Measurements from ENCODE around the gene PCDHGC5. TPM values are rescaled to one million over a fixed set of nuclear protein-coding genes. Genes with fewer than 3 reads are reported as not detected.

Gene PCDHGC5
- total RNA-seq, result under 0.01 and 0.40 TPM in 2 replicates

DNA sequence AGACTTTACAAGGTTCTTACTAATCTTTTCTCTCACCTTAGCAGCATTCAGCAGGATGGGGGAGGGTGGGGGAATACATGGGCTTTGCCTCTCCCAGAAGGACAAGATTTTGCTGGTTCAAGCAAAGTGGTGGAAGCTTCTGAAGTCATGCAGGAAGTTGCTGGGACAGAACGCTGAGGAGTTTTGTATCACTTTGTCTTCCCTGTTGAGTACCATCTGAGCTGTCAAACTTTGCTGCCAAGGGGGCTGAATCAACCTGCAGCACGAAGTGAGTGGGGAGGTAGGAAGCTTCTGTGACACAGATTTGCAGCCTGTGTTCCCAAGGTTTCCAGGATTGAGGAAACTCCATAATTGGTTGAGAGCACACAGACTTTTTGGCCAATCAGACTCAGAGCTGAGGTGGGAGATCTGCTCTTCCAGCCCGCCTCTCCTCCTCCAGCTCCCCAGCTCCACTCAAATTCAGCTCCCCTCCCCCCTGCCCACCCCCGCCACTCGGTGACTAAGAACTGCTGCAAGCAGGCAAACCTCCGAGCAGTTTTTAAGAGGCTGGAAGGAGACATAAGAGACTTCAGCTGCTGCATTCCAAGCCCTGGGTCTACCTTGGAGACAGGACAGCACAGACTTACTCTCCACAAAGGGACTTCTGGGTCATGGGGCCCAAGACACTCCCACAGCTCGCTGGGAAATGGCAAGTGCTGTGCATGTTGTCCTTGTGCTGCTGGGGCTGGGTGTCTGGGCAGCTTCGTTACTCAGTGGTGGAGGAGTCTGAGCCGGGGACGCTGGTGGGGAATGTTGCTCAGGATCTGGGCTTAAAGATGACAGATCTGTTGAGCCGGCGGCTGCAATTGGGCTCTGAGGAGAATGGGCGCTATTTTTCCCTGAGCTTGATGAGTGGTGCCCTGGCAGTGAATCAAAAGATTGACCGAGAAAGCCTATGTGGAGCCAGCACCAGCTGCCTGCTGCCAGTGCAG is at the start of gene PCDHGC5:
Gene PCDHGC5 (plus strand): TSS at position 491 of the 971 bp plus-strand sequence. CDS start 160 bp downstream, at position 651.
- no peak for DNase-seq (ENCODE audit: low read depth in 2 of 2)

DNA sequence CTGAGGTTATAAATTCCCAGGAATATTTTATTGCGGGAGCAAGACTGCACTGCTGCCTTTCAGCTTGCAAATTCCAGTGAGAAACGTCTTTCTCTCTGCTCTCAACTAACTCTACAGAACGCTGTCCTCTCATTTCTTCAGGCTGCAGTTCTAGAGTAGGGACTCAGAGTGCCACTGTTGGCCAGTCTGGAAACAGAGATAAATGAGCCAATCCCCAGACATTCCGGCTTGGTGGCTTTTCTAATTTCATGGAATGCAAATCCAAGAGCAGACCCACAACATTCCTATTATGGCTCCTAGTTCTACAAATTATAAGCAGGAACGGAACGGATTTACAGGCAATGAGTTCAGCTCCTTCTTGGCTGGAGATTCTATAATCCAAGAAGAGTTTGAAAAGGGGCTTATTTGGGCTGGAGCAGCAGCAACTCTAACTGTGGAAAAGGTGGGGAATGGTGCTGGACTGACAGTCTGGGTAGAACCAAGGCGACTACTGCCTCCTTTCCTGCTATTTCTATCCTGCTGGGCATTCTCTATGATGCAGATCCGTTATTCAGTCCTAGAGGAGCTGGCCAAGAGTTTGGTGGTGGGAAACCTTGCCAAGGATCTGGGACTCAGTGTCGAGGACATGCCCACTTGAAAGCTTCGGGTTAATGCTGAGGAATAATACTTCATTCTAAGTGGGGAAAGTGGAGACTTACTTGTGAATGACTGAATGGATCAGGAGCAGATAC is 49.3 kb upstream of the PCDHGC5 start:
- no peak for DNase-seq (ENCODE audit: low read depth in 2 of 2)

DNA sequence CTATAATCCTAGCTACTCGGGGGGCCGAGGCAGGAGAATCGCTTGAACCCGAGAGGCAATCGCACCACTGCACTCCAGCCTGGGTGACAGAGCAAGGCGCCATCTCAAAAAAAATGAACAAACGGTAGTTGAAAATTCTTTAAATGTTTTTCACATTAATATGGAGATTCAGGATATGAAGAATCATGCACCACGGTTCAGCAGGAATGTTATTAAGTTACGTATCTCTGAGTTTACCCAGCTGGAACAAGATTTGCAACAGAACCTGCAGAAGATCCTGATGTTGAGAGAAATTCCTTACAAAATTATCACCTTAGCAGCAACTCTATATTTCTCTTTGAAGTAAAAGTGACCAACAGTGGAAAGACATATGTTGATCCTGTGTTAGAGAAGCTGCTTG is 48.5 kb upstream of the PCDHGC5 start:
- DNase-seq (ENCODE audit: low read depth in 2 of 2), result no peak

DNA sequence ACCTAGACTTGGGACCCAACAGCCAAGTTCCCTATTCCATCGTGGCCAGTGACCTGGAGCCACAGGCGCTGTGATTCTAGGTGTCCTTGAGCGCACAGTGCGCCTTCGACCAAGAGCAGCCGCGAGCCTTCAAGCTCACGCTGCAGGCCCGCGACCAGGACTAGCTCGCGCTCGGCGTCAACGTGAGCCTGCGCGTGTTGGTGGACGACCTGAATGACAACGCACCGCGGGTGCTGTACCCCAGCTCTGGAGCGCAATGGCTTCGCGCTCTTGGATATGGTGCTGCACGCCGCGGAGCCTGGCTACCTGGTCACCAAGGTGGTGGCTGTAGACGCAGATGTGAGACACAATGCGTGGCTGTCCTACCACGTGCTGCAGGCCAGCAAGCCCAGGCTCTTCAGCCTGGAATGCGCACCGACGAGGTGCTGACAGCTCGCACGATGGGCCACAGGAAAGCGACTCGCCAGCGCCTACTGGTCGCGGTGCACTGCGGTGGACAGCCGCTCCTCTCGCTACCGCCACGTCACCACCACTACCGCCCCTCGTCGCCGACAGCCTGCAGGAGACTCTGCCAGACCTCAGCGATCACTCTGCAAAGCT is 47.2 kb upstream of the PCDHGC5 start:
- DNase-seq (ENCODE audit: low read depth in 2 of 2), result no peak

DNA sequence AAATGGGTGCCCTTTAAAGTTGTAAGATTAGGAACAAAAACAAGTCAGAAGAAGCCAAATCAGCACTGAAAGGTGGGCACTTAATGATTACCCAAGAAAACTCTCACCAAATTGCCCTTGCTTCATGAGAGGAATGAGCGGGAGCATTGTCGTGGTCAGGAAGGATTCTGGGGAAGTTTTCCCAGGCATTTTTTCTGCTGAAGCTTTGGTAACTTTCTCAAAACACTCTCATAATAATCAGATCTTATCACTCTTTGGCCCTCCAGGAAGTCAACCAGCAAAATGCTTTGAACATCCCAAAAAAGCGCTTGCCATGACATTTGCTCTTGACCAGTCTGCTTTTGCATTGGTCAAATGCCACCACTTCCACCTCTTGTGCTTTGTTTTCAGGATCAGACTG is 23.5 kb upstream of the PCDHGC5 start:
- no peak for DNase-seq (ENCODE audit: low read depth in 2 of 2)

DNA sequence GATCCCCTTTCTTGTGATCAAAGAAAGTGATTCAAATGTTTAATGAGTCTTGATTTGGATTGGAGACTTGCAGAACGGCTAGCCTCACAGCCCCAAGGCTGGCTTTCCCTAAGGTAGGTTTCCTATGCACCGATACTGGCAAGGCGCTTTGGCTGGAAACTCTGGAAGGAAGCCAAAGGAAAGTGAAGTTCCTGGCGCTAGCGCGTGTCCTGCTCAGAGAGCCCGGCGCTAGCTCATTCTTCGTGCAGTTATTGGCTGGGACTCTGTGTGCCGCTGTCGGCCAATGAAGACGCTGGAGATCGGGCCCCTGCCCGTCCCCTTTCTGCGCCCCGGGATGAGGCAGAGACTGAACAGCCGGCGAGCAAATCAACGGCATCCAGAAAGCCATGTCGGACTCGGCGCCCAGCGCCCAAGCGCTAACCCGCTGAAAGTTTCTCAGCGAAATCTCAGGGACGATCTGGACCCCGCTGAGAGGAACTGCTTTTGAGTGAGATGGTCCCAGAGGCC is 13.2 kb upstream of the PCDHGC5 start, which contains the start of gene PCDHGC3:
Gene PCDHGC3 (plus strand): TSS at position 342 of the 507 bp plus-strand sequence. CDS start 151 bp downstream, at position 493.
- peak; percentile 94 to 96 for DNase-seq (ENCODE audit: low read depth in 2 of 2)

DNA sequence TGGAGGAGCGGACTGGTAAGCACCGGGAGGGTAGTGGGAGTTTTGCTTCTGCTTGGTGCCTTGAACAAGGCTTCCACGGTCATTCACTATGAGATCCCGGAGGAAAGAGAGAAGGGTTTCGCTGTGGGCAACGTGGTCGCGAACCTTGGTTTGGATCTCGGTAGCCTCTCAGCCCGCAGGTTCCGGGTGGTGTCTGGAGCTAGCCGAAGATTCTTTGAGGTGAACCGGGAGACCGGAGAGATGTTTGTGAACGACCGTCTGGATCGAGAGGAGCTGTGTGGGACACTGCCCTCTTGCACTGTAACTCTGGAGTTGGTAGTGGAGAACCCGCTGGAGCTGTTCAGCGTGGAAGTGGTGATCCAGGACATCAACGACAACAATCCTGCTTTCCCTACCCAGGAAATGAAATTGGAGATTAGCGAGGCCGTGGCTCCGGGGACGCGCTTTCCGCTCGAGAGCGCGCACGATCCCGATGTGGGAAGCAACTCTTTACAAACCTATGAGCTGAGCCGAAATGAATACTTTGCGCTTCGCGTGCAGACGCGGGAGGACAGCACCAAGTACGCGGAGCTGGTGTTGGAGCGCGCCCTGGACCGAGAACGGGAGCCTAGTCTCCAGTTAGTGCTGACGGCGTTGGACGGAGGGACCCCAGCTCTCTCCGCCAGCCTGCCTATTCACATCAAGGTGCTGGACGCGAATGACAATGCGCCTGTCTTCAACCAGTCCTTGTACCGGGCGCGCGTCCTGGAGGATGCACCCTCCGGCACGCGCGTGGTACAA is 12.6 kb upstream of the PCDHGC5 start:
- DNase-seq (ENCODE audit: low read depth in 2 of 2), result peak; percentile 74 to 81

DNA sequence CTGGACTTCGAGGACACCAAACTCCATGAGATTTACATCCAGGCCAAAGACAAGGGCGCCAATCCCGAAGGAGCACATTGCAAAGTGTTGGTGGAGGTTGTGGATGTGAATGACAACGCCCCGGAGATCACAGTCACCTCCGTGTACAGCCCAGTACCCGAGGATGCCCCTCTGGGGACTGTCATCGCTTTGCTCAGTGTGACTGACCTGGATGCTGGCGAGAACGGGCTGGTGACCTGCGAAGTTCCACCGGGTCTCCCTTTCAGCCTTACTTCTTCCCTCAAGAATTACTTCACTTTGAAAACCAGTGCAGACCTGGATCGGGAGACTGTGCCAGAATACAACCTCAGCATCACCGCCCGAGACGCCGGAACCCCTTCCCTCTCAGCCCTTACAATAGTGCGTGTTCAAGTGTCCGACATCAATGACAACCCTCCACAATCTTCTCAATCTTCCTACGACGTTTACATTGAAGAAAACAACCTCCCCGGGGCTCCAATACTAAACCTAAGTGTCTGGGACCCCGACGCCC is 11.8 kb upstream of the PCDHGC5 start:
- no peak for DNase-seq (ENCODE audit: low read depth in 2 of 2)

DNA sequence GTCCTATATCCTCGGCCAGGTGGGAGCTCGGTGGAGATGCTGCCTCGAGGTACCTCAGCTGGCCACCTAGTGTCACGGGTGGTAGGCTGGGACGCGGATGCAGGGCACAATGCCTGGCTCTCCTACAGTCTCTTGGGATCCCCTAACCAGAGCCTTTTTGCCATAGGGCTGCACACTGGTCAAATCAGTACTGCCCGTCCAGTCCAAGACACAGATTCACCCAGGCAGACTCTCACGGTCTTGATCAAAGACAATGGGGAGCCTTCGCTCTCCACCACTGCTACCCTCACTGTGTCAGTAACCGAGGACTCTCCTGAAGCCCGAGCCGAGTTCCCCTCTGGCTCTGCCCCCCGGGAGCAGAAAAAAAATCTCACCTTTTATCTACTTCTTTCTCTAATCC is 11.1 kb upstream of the PCDHGC5 start:
- no peak for DNase-seq (ENCODE audit: low read depth in 2 of 2)

DNA sequence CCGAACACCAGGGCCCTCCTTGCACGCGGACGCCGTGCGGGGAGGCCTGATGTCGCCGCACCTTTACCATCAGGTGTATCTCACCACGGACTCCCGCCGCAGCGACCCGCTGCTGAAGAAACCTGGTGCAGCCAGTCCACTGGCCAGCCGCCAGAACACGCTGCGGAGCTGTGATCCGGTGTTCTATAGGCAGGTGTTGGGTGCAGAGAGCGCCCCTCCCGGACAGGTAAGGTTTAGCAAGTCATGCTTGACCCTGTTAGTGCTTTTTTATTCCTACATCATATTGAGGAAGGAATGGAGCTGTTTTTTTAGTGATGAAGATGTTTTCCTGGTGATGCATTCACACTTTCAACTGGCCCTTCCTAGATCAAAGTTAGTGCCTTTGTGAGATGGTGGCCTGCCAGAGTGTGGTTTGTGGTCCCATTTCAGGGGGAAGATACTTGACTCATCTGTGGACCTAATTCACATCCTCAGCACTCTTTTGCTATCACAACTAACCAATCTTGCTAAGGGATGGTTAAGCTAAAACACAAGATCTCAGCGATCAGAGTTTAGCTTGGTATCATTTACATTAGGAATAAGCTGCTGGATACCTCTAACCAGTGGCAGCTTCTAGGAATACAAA is 10.4 kb upstream of the PCDHGC5 start:
- DNase-seq (ENCODE audit: low read depth in 2 of 2), result no peak

DNA sequence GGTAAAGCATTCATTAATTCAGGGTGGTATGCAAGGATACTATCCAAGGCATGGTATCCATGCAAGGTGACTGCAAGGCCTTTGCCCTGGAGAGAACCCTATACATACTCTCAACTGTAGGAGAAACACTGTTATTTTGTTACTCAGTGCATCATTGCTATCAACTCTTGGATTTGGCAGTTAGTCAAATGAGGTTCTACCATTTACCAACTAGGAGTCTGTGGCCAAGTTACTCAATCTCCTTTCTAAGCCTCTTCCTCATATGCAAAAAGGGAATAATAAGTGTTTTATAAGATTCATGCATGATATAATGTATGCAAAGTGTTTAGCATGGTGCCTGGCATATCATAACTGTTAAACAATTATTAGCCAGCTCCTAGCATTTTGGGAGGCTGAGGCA is 9.1 kb upstream of the PCDHGC5 start:
- DNase-seq (ENCODE audit: low read depth in 2 of 2), result no peak

DNA sequence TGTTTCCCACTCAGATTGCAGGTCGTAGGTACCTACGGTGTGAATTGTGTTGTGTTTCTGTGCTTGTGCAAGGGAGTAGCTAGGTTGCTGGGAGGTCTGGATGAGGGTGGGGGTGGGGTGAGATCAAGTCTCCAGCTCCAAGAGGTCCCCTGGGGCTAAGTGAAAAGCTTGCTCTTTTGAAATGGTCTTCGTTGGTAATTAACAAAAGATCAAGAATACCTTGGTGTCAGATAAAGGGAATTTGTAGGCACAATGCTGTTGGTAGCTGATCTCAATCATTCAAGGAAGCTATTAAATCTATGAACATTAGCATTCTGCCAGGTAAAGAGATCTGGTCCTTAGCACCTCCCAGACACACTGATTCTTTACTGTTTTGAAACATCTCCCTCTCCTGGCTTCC is 5.0 kb upstream of the PCDHGC5 start:
- DNase-seq (ENCODE audit: low read depth in 2 of 2), result no peak

DNA sequence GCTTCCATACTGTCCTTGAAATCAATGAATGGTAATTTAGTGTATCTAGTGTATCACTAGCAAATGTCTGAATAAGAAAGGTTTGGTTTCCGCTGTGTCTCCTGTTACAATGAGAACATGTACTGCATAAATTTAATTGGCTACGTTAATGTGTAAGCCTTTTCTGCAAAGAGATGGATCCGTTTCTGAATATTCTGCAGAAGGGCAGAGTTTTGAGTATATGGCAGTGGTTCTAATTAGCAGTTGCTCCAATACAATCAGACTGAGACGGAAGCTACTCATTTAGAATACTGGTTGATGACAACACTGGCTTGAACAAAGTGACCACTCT is 4.6 kb upstream of the PCDHGC5 start:
- DNase-seq (ENCODE audit: low read depth in 2 of 2), result no peak

DNA sequence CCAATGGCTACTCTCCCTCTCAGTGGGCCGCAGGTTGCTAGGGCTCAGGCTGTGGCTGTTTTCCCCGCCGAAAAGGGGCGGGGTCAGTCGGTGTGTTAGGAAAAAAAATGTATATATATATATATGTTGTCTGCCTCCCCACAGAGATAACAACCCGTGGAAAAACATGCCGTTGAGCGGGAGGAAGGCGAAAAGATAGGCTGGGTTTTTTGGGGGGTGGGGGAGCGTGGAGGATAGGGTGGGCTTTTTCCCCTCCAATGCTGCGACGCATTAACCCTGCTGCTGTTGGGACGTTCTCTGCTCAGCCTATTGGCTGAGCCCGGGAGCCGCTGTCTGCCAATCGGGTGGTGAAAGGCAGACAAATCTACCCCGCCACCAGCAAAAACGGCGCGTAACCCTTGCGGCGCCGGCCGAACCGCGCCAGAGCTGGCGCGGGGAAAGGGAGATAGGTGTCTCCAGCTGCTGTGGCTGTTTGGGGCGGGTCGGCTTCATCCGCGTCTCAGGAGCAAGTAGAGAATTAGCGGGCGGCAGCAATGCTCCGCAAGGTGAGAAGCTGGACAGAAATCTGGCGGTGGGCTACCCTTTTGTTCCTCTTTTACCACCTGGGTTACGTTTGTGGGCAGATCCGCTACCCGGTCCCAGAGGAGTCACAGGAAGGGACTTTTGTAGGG is 4.1 kb upstream of the PCDHGC5 start, which contains the start of gene PCDHGC4:
Gene PCDHGC4 (plus strand): TSS at position 390 of the 671 bp plus-strand sequence. CDS start 144 bp downstream, at position 534.
- DNase-seq (ENCODE audit: low read depth in 2 of 2), result peak; percentile 39 to 67

DNA sequence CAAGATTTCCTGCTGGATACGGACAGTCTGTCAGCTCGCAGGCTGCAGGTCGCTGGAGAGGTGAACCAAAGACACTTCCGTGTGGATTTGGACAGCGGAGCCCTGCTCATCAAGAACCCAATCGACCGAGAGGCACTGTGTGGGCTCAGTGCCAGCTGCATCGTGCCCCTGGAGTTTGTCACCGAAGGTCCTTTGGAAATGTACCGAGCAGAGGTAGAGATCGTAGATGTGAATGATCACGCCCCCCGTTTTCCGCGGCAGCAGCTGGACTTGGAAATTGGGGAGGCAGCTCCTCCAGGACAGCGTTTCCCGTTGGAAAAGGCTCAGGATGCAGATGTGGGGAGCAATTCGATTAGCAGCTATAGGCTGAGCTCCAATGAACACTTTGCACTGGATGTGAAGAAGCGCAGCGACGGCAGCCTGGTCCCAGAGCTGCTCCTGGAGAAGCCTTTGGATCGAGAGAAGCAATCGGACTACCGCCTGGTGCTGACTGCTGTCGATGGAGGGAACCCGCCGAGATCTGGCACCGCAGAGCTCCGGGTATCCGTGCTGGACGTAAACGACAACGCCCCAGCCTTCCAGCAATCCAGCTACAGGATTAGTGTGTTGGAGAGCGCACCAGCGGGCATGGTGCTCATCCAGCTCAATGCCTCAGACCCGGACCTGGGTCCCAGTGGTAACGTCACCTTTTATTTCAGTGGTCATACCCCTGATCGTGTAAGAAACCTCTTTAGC is 3.4 kb upstream of the PCDHGC5 start:
- DNase-seq (ENCODE audit: low read depth in 2 of 2), result no peak

DNA sequence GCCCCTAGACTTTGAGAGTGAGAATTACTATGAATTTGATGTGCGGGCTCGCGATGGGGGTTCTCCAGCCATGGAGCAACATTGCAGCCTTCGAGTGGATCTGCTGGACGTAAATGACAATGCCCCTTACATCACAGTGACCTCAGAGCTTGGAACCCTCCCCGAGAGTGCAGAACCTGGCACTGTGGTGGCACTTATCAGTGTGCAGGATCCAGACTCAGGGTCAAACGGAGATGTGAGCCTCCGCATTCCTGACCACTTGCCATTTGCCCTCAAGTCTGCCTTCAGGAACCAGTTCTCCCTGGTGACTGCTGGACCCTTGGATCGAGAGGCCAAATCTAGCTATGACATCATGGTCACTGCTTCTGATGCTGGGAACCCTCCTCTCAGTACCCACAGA is 2.8 kb upstream of the PCDHGC5 start:
- DNase-seq (ENCODE audit: low read depth in 2 of 2), result no peak

DNA sequence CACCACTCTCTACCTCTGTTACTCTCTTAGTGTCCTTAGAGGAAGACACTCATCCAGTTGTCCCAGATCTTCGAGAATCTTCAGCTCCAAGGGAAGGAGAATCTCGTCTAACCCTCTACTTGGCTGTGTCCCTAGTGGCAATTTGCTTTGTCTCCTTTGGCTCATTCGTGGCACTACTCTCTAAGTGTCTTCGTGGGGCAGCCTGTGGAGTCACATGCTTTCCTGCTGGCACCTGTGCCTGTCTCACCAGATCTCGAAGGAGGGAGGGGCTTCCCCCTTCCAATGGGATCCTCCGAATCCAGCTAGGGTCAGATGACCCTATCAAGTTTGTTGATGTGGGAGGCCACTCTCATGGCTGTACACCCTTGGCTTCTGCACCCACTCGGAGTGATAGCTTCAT is 1.8 kb upstream of the PCDHGC5 start:
- no peak for DNase-seq (ENCODE audit: low read depth in 2 of 2)

DNA sequence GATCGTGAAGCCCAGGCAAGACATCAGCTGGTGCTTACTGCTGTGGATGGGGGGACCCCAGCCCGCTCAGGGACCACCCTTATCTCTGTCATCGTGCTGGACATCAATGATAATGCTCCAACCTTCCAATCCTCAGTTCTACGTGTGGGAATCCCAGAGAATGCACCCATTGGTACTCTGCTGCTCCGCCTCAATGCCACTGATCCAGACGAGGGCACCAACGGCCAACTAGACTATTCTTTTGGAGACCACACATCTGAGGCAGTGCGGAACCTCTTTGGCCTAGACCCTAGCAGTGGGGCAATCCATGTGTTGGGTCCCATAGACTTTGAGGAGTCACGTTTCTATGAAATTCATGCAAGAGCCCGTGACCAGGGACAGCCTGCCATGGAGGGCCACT is 960 bp downstream of the PCDHGC5 start:
- DNase-seq (ENCODE audit: low read depth in 2 of 2), result no peak

DNA sequence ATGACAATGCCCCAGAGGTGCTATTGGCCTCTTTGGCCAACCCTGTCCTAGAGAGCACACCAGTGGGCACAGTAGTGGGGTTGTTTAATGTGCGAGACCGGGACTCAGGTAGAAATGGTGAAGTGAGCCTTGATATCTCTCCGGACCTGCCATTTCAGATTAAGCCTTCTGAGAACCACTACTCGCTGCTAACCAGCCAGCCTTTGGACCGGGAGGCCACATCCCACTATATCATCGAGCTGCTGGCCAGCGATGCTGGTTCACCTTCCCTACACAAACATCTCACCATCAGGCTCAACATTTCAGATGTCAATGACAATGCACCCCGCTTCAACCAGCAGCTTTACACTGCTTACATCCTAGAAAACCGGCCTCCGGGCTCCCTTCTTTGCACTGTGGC is 1.4 kb downstream of the PCDHGC5 start:
- DNase-seq (ENCODE audit: low read depth in 2 of 2), result no peak

Measured in lung microvascular endothelial cell (primary cell).